ENCODE data around the gene SEC61A2.

Gene SEC61A2

DNA sequence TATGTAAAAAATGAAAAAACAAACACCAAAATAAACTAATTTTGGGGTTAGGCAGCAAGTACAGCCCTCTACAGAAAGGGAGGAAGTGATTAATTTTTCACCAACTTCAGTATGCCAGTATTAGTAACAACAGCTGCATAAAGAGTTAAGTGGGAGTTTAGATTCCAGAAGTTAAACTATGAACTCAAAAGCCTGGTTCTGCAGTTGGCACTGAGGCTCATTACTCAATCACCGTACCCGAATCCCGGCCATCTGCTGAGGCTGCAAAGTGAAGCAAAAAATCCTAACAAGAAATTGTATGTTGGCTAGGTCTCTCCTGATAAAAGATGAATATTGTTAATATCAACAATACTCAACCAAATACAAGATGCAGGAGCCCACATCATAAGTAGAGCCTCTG, 62.2 kb downstream of the SEC61A2 start:
- peak in 1 of 2 experiments; percentile 18 for DNase-seq (ENCODE audit: low read depth in 1 of 2, low spot score in 1 of 2)
- TF ChIP-seq SPI1 (IDR thresholded peaks at IDR 0.05; ENCODE audit: borderline replicate concordance, low read depth), result peak; percentile 48; the same call in 1 of the 2 replicates
- no peak for TF ChIP-seq GABPA (IDR thresholded peaks at IDR 0.05; ENCODE audit: low read depth)
- H3K4me3 ChIP-seq (replicated peaks; ENCODE audit: insufficient read depth, low read length), result no peak overlapping the region
- peak overlapping the region; percentile 47 for H3K27ac ChIP-seq (replicated peaks)
- H3K27me3 ChIP-seq (ENCODE audit: insufficient read depth, poor library complexity, severe bottlenecking), result no peaks in the 10 kb centered on the region

- no peaks in the 10 kb centered on the region for H3K27me3 ChIP-seq (ENCODE audit: insufficient read depth, poor library complexity, severe bottlenecking)
- TF ChIP-seq, protein P1, sequence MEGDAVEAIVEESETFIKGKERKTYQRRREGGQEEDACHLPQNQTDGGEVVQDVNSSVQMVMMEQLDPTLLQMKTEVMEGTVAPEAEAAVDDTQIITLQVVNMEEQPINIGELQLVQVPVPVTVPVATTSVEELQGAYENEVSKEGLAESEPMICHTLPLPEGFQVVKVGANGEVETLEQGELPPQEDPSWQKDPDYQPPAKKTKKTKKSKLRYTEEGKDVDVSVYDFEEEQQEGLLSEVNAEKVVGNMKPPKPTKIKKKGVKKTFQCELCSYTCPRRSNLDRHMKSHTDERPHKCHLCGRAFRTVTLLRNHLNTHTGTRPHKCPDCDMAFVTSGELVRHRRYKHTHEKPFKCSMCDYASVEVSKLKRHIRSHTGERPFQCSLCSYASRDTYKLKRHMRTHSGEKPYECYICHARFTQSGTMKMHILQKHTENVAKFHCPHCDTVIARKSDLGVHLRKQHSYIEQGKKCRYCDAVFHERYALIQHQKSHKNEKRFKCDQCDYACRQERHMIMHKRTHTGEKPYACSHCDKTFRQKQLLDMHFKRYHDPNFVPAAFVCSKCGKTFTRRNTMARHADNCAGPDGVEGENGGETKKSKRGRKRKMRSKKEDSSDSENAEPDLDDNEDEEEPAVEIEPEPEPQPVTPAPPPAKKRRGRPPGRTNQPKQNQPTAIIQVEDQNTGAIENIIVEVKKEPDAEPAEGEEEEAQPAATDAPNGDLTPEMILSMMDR (IDR thresholded peaks at IDR 0.05; ENCODE audit: insufficient read depth, low read length), result no peak
- TF ChIP-seq POLR2AphosphoS5 (IDR thresholded peaks at IDR 0.05; ENCODE audit: low read depth) (no peak), GABPA (IDR thresholded peaks at IDR 0.05; ENCODE audit: low read depth) (no peak), SPI1 (IDR thresholded peaks at IDR 0.05; ENCODE audit: borderline replicate concordance, low read depth) (no peak)
- TF ChIP-seq, protein P2, sequence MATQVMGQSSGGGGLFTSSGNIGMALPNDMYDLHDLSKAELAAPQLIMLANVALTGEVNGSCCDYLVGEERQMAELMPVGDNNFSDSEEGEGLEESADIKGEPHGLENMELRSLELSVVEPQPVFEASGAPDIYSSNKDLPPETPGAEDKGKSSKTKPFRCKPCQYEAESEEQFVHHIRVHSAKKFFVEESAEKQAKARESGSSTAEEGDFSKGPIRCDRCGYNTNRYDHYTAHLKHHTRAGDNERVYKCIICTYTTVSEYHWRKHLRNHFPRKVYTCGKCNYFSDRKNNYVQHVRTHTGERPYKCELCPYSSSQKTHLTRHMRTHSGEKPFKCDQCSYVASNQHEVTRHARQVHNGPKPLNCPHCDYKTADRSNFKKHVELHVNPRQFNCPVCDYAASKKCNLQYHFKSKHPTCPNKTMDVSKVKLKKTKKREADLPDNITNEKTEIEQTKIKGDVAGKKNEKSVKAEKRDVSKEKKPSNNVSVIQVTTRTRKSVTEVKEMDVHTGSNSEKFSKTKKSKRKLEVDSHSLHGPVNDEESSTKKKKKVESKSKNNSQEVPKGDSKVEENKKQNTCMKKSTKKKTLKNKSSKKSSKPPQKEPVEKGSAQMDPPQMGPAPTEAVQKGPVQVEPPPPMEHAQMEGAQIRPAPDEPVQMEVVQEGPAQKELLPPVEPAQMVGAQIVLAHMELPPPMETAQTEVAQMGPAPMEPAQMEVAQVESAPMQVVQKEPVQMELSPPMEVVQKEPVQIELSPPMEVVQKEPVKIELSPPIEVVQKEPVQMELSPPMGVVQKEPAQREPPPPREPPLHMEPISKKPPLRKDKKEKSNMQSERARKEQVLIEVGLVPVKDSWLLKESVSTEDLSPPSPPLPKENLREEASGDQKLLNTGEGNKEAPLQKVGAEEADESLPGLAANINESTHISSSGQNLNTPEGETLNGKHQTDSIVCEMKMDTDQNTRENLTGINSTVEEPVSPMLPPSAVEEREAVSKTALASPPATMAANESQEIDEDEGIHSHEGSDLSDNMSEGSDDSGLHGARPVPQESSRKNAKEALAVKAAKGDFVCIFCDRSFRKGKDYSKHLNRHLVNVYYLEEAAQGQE (IDR thresholded peaks at IDR 0.05; ENCODE audit: insufficient replicate concordance, low read depth), result no peak
- H3K27ac ChIP-seq (replicated peaks), result no peak overlapping the region
- DNase-seq (ENCODE audit: low read depth in 1 of 2, low spot score in 1 of 2), result no peak
- H3K4me3 ChIP-seq (replicated peaks; ENCODE audit: insufficient read depth, low read length), result no peak overlapping the region
These were observed 63.7 kb downstream of the SEC61A2 start for GRCh38 chr10:12193193-12193592.

DNA sequence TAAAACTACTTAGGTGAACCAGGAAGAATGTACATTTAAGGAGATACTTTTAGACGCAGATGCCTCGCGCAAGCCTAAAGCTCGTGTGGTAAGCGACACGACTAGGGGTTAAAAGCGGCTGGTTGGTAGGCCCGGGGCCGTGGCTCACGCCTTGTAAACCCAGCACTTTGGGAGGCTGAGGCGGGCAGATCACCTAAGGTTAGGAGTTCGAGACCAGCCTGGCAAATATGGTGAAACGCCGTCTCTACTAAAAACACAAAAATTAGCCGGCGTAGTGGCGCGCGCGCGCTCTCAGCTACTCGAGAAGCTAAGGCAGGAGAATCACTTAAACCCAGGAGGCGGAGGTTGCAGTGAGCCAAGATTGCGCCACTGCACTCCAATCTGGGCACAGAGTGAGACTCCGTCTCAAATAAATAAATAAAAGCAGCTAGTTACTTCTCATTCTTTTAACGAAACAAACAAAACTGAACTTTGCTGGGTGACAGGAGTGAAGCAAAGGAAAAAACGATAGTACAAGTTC, 65.3 kb downstream of the SEC61A2 start:
- Histone ChIP-seq H3K27ac (replicated peaks) (peak overlapping the region; percentile 98), H3K4me3 (replicated peaks; ENCODE audit: insufficient read depth, low read length) (peak overlapping the region; percentile 81), H3K27me3 (ENCODE audit: insufficient read depth, poor library complexity, severe bottlenecking) (no peaks in the 10 kb centered on the region)
- DNase-seq (ENCODE audit: low read depth in 1 of 2, low spot score in 1 of 2), result peak in 1 of 2 experiments; percentile 42
- TF ChIP-seq, protein P1 (IDR thresholded peaks at IDR 0.05; ENCODE audit: insufficient read depth, low read length), result no peak
- TF ChIP-seq POLR2AphosphoS5 (IDR thresholded peaks at IDR 0.05; ENCODE audit: low read depth), result no peak
- no peak for TF ChIP-seq SPI1 (IDR thresholded peaks at IDR 0.05; ENCODE audit: borderline replicate concordance, low read depth)
- no peak for TF ChIP-seq GABPA (IDR thresholded peaks at IDR 0.05; ENCODE audit: low read depth)
- TF ChIP-seq, protein P2 (IDR thresholded peaks at IDR 0.05; ENCODE audit: insufficient replicate concordance, low read depth), result no peak

GRCh38 chr10:12195281-12195602, 65.8 kb downstream of the SEC61A2 start:
- TF ChIP-seq GABPA (IDR thresholded peaks at IDR 0.05; ENCODE audit: low read depth) (no peak), POLR2AphosphoS5 (IDR thresholded peaks at IDR 0.05; ENCODE audit: low read depth) (no peak), SPI1 (IDR thresholded peaks at IDR 0.05; ENCODE audit: borderline replicate concordance, low read depth) (no peak)
- TF ChIP-seq, protein P2 (IDR thresholded peaks at IDR 0.05; ENCODE audit: insufficient replicate concordance, low read depth), result no peak
- TF ChIP-seq, protein P1 (IDR thresholded peaks at IDR 0.05; ENCODE audit: insufficient read depth, low read length), result no peak
- no peak for DNase-seq (ENCODE audit: low read depth in 1 of 2, low spot score in 1 of 2)
- peak overlapping the region; percentile 81 for H3K4me3 ChIP-seq (replicated peaks; ENCODE audit: insufficient read depth, low read length)
- H3K27ac ChIP-seq (replicated peaks), result peak overlapping the region; percentile 98
- H3K27me3 ChIP-seq (ENCODE audit: insufficient read depth, poor library complexity, severe bottlenecking), result no peaks in the 10 kb centered on the region
